Hindlimb muscle (tissue), 1 donor: ENCODE measurements around the gene SCYGR4. TPM values are rescaled to one million over a fixed set of nuclear protein-coding genes. Genes with fewer than 3 reads are reported as not detected.
"Not testable (repeated sequence)": the region's sequence is repeated elsewhere in the genome, so short reads cannot be mapped to it uniquely, and the experiment has no call there.

ENCODE experiments used
- DNase-seq: peaks from one replicate; pipeline ENCODE4 v3.0.0-alpha.2; 2013
- polyA plus RNA-seq: library from polyadenylated mRNA; unstranded; fragments of 120-200 nt; gene quantifications from one replicate; pipeline ENCODE4 v1.2.1, GENCODE V29; 2013; ENCODE audit not compliant: insufficient read length

The SCYGR4 gene
- polyA plus RNA-seq, 1 donor, result not detected

- no peak for DNase-seq
These were observed 2.6 kb upstream of the SCYGR4 start, which contains the start of gene SCYGR3 for GRCh38 chr2:227614740-227615139. SCYGR3 (minus strand) TSS chr2:227614840; CDS start chr2:227614840, 0 bp downstream.

- DNase-seq, result no peak
These were observed 2.1 kb upstream of the SCYGR4 start for GRCh38 chr2:227615181-227615580.

DNA sequence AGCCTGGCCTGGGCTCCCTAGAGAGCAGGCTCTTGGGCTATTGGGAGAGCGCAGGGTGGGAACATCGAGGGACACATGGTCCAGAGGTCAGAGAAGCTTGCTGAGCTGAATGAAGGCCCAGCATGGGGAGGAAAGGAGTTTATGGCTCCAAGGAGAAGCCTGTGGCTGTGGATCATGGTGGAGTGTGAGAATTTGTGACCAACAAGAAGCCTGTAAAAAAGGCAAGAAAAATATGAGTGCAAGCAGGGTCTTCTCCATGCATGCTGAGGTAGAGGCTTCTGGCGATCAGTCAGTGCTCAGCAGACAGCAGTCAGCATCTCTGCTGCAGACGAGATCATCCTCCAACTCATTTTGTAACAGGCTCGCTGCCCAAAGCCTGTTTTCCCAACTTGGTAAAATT lies 1.4 kb upstream of the SCYGR4 start:
- no peak for DNase-seq

GRCh38 chr2:227616631-227617030 lies 667 bp upstream of the SCYGR4 start:
- no peak for DNase-seq

GRCh38 chr2:227623226-227623625 lies 5.9 kb downstream of the SCYGR4 start:
- no peak for DNase-seq

- DNase-seq, result no peak
These were observed 8.1 kb downstream of the SCYGR4 start for GRCh38 chr2:227625420-227625819.

- DNase-seq, result no peak
These were observed 9.4 kb downstream of the SCYGR4 start for GRCh38 chr2:227626580-227627151.

DNA sequence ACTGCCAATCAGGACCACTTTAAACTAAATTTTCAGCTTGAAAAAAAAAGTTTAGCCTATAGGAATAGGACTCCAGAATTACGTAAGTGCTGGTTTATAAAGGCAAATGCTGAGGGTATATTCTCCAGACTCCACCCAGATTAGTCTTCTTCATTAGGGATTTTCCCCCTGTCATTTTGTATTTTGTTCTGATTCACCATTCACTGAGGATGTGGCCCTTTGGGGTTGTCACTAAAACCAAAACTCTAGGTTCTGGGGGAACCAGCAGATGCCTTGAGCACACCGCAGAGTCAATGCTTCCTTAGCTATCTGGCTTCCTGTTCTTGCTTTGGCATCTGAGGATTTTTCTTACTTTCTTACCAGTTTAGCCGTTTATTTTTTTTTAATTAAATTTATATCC lies 10.5 kb downstream of the SCYGR4 start:
- no peak for DNase-seq

DNA sequence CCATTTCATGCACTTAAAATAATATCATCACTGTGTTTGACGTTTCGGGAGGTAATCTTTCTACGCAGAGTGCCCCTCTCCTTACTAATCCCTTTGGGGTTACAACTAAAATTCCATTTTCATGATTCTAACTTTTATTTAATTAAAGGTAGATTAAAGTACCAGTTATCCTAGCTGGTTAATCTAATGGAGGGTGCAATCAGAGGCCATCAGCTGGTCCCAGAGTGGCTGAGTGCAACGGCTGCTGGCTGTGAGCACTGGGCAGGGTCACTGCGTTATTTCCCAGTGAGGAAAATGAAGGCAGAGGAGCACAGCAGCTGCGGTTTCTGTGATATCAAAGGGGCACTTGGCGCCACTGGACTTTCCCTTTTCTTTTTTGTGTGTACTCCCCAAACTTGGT lies 12.1 kb downstream of the SCYGR4 start:
- DNase-seq, result no peak

- no peak for DNase-seq
These were observed 13.0 kb downstream of the SCYGR4 start for GRCh38 chr2:227630322-227630721.

- DNase-seq, result no peak
These were observed 15.5 kb downstream of the SCYGR4 start for GRCh38 chr2:227632827-227633226.

DNA sequence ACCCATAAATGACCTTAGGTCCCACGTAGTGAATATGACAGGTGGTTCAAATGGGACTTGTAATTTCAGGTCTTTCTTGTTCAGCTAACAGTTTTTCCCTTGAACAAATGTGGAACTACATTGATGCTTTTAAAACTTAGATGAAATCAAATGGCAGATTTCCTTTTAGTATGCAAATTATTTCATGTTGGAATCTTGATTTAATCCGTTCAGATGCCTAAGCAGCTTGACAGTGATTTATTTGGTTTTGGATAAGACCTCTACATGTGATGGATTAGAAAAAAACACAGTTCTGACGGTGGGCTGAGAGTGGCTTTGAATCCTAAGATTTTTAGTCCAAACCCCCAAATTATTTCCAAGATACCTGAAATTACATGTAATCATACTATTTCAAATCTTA lies 16.9 kb downstream of the SCYGR4 start:
- no peak for DNase-seq

DNA sequence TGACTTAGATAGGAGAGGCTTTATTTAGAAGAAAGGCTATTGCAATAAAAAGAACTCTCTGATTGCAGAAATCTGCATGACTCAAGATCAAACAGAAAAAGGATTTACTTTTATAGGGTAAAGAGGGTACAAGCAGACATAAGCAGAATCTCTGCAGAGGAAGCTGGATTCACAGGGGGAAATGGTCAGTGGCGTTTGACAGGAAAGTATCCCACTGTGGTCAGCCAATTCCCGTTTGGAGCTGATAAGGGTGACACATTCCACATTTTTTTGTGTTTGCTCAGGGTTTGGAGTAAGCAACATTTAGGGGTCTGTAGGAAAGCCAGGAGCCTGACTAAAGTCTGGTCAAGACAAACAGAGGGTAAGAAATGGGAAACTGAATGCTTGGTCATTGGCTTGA lies 25.4 kb downstream of the SCYGR4 start:
- no peak for DNase-seq

GRCh38 chr2:227643990-227644551 lies 26.8 kb downstream of the SCYGR4 start:
- DNase-seq, result no peak

DNA sequence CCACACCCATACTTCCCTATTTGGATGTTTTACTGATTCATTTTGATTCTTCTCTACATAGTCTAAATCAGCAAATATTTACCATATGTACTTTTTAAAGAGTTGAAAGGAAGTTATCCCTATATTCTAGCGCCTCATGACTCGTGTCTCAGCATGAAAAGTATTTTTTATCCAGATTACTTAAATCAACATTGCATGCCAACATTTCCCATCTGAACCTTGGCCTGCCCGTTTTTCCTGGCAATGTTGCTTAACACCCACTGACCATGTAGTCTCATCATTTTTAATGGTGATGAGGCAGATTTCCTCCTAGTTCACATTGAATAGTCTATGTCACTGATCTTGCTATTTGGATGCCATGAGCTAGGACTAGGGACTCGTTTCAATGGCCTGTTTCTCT lies 36.1 kb downstream of the SCYGR4 start:
- no peak for DNase-seq

- DNase-seq, result no peak
These were observed 37.1 kb downstream of the SCYGR4 start for GRCh38 chr2:227654426-227654825.

- no peak for DNase-seq
These were observed 38.2 kb downstream of the SCYGR4 start for GRCh38 chr2:227655454-227655853.

GRCh38 chr2:227657199-227657845 lies 40.0 kb downstream of the SCYGR4 start:
- DNase-seq, result no peak

DNA sequence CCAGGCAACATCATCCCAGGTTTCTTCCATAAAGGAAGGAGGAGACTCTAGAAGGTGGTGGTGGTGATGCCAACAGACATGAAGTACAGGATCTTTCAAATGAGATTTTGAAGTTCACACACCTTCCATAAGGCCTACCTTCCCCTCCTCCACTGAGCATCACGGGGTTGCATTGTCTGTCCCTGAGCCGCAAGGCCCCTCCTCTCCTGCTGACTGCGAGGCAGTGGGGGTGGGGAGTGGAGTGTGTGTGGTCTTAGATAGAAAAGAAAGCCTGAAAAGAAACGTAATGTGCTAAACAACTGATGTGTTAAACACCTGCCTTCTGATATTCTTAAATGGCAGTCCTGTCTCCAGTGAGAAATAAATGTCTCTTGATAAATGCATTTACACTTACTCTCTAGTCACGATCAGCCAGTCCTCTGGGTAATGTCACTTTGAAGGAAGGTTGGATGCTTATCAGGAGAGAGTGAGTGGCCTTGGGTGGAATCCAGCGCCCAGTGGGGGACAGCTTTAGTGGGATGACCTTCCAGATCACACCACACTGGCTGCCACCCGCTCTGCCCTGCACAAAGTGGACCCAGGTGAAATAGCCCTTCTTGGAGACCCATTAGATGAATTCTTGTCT lies 43.8 kb downstream of the SCYGR4 start:
- DNase-seq, result no peak

DNA sequence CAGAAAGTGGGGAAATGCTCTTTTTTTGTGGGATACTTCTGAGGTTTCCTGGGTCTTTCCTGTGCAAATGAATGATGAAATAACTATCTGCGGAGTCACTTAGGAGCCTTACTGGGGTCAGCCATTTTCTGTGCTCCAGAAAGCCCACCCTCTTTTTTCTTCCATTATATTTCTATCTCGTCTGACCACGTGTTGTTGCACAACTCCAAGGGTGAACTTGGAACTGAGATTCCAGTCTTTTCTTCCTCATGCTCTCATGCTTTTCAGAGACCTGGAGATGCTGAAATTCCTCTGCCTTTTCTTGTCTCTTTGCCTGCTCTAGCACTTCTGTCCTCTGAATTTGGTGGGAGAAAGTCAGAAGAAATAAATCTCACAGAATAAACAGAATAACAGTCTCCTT lies 44.5 kb downstream of the SCYGR4 start:
- no peak for DNase-seq

- no peak for DNase-seq
These were observed 48.1 kb downstream of the SCYGR4 start for GRCh38 chr2:227665189-227665940.

- DNase-seq, result not testable (repeated sequence)
These were observed 49.4 kb downstream of the SCYGR4 start, which contains the start of gene SCYGR5 for GRCh38 chr2:227666631-227667170. SCYGR5 (plus strand) TSS chr2:227666804; CDS start chr2:227666804, 0 bp downstream.
